ENCODE results near the gene CLEC4C.
"Not testable (repeated sequence)": the region's sequence is repeated elsewhere in the genome, so short reads cannot be mapped to it uniquely, and the experiment has no call there.

CLEC4C gene

GRCh38 chr12:7747246-7747645, at the start of gene CLEC4C:
Gene CLEC4C (minus strand): TSS chr12:7747375. CDS start chr12:7747348, 27 bp downstream.
- no peak for DNase-seq (ENCODE audit: low spot score)

- DNase-seq (ENCODE audit: low spot score): no peak
Observed at GRCh38 chr12:7793211-7793610, 46.0 kb upstream of the CLEC4C start.

GRCh38 chr12:7788884-7789528, 41.8 kb upstream of the CLEC4C start, which contains the start of gene NANOG:
Gene NANOG (plus strand): TSS chr12:7789402. CDS start chr12:7789615, 213 bp downstream.
- not testable (repeated sequence) for DNase-seq (ENCODE audit: low spot score)

GRCh38 chr12:7788294-7788660, 41.1 kb upstream of the CLEC4C start:
- no peak for DNase-seq (ENCODE audit: low spot score)

- no peak for DNase-seq (ENCODE audit: low spot score)
Observed at GRCh38 chr12:7787574-7788293, 40.6 kb upstream of the CLEC4C start.

GRCh38 chr12:7784701-7785100, 37.5 kb upstream of the CLEC4C start:
- no peak for DNase-seq (ENCODE audit: low spot score)

- not testable (repeated sequence) for DNase-seq (ENCODE audit: low spot score)
Observed at GRCh38 chr12:7783433-7783832, 36.3 kb upstream of the CLEC4C start.

- no peak for DNase-seq (ENCODE audit: low spot score)
Observed at GRCh38 chr12:7782055-7782454, 34.9 kb upstream of the CLEC4C start.

- DNase-seq (ENCODE audit: low spot score): no peak
Observed at GRCh38 chr12:7781274-7781673, 34.1 kb upstream of the CLEC4C start.

- DNase-seq (ENCODE audit: low spot score): no peak
Observed at GRCh38 chr12:7769999-7770398, 22.8 kb upstream of the CLEC4C start.

GRCh38 chr12:7758766-7759140, 11.6 kb upstream of the CLEC4C start:
- no peak for DNase-seq (ENCODE audit: low spot score)

GRCh38 chr12:7756993-7757392, 9.8 kb upstream of the CLEC4C start:
- DNase-seq (ENCODE audit: low spot score): no peak

GRCh38 chr12:7755668-7756067, 8.5 kb upstream of the CLEC4C start:
- not testable (repeated sequence) for DNase-seq (ENCODE audit: low spot score)

GRCh38 chr12:7751941-7752922, 5.1 kb upstream of the CLEC4C start:
- DNase-seq (ENCODE audit: low spot score): not testable (repeated sequence)

GRCh38 chr12:7751394-7751793, 4.2 kb upstream of the CLEC4C start:
- no peak for DNase-seq (ENCODE audit: low spot score)

GRCh38 chr12:7750350-7750749, 3.2 kb upstream of the CLEC4C start:
- no peak for DNase-seq (ENCODE audit: low spot score)

- no peak for DNase-seq (ENCODE audit: low spot score)
Observed at GRCh38 chr12:7749442-7749841, 2.3 kb upstream of the CLEC4C start.

GRCh38 chr12:7748852-7749251, 1.7 kb upstream of the CLEC4C start:
- no peak for DNase-seq (ENCODE audit: low spot score)

- no peak for DNase-seq (ENCODE audit: low spot score)
Observed at GRCh38 chr12:7732993-7733392, 14.2 kb downstream of the CLEC4C start.

- DNase-seq (ENCODE audit: low spot score): no peak
Observed at GRCh38 chr12:7731486-7731885, 15.7 kb downstream of the CLEC4C start.

- DNase-seq (ENCODE audit: low spot score): not testable (repeated sequence)
Observed at GRCh38 chr12:7730984-7731383, 16.2 kb downstream of the CLEC4C start.

- DNase-seq (ENCODE audit: low spot score): no peak
Observed at GRCh38 chr12:7729746-7730145, 17.4 kb downstream of the CLEC4C start.
